ENCODE results near the gene FRMD4A. TPM values are rescaled to one million over a fixed set of nuclear protein-coding genes. Genes with fewer than 3 reads are reported as not detected.

Gene FRMD4A
- total RNA-seq, 2 donors from 2014 or later: 37.8 to 41.6 TPM

DNA sequence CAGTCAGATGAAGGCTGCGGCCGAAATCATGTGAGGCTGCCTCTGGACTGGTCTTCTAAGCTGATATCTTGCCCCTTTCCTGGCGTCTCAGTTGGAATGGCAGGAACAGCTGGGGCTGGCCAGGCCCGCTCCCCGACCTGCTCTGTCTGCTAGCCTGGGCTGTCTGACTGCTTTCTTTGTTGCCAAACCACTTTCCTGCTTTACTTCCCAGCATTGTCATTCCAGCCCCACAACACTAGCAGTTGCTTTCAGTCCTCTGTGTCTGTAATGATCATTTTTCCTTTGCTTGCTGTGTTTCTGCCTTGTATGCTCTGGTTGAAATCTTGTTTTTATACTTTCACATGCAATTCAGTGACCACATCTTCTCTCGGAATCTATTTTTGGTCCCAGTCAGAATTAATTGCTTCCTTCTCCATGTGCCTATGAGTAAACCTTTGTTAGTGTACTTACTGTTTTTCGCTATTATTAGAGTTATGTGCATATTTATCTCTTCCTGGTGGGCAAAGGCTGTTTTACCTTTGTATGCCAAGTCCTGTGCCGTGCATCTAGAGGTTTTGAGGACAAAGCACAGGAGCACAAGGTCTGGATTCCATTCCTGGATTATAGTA is 722.4 kb downstream of the FRMD4A start:
- intact Hi-C loops (cut with DNase I): no loop called here
- DNase-seq (ENCODE audit: low spot score): no peak

DNA sequence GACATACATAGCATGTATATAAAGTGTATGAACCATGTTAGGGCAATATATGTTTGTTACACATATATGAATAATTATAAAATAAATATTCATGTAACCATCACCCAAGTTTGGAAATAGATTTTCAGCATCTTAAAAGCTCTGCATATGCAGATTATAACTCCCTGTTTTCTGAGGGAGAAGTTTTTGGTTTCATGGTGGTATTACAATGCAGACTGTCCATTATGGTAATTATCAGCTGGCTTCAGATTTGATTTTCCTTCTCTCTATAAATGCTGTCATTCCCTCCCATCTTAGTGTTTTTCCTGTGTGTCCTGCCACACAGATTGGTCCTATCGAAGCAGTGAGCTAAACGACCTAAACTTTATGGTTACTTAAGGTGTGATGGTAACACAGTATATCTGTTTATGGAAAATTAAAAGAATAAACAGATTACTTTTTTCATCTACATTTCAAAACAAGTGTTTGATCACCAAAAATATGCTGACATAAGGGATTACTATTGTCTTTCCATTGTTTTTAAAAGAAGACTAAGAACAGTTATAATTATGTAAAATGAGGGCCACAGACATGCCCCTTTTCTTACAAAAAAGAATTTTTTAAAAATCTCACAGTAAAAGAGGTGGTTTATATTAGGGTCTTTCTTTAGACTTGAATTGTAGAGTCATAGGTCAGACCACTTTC is 726.2 kb downstream of the FRMD4A start:
- intact Hi-C loops (cut with DNase I): no loop called here
- DNase-seq (ENCODE audit: low spot score): no peak

DNA sequence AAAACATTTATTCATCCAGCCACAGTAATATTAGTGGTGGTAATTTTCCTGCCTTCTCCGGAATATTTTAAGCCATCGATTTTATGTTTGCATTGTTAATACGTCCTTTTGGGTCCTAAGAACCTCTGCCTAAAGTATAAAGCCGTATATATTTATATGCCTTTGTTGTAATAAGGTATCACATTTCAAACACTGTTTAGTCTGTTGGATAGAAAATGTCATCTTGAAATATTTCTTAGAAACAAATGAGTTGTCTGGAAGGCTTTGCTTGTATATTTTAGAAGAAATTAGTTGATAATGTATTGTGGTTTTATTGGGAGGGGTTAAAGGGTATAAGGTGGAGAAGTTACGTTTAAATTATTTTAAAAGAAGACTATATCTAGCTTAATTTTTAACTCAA is 732.8 kb downstream of the FRMD4A start:
- intact Hi-C loops (cut with DNase I): no loop called here

GRCh38 chr10:13594641-13595040 is 736.1 kb downstream of the FRMD4A start:
- intact Hi-C loops (cut with DNase I): no loop called here
- DNase-seq (ENCODE audit: low spot score): no peak

More for the DNA sequence above, 732.8 kb downstream of the FRMD4A start:
- DNase-seq (ENCODE audit: low spot score): no peak
